Right atrium auricular region (tissue), 2 donors: ENCODE measurements around the gene TMOD4. TPM values are rescaled to one million over a fixed set of nuclear protein-coding genes. Genes with fewer than 3 reads are reported as not detected.

Source experiments
- DNase-seq: peaks from one replicate; pipeline ENCODE4 v3.0.0-alpha.2; 2019; ENCODE audit warnings: low spot score
- H3K27ac ChIP-seq, 2 donors: fragments of 200-600 bp; sonication (generic); 1 replicate in 1 of 2; 2 replicates in 1 of 2; pipeline ENCODE4 v1.5.1; 2016 to 2019
- H3K27me3 ChIP-seq, 2 donors: fragments of 200-600 bp; sonication (generic); one replicate each; pipeline versions ENCODE4 v1.5.1 to v1.6.0; 2017 to 2019
- H3K36me3 ChIP-seq: fragments of 200-600 bp; sonication (generic); one replicate; pipeline ENCODE4 v1.5.1; 2016
- H3K4me1 ChIP-seq, 2 donors: fragments of 200-600 bp; sonication (generic); one replicate each; pipeline versions ENCODE4 v1.5.1 to v1.6.0; 2017 to 2019
- H3K4me3 ChIP-seq, 2 donors: fragments of 200-600 bp; sonication (generic); 1 replicate in 1 of 2; 2 replicates in 1 of 2; pipeline ENCODE4 v1.5.1; 2017 to 2019; ENCODE audit warnings: mild to moderate bottlenecking in 1 of 2, moderate library complexity in 1 of 2
- H3K9me3 ChIP-seq, 2 donors: fragments of 200-600 bp; sonication (generic); one replicate each; pipeline ENCODE4 v1.5.1; 2019
- CTCF ChIP-seq, 2 donors: fragments of 200-600 bp; sonication (generic); IDR thresholded peaks; one replicate each; pipeline ENCODE4 v1.5.1; 2019; ENCODE audit warnings: antibody characterized with exemption in 2 of 2
- total RNA-seq, 2 donors: library from RNA; depleted of rRNA; stranded (reverse); fragments of >200 nt; gene quantifications; one replicate each; pipeline ENCODE4 v1.1.0, GENCODE V29; 2016

Gene TMOD4
- total RNA-seq, 2 donors from 2014 or later = not detected

GRCh38 chr1:151128800-151129199 lies 47.0 kb downstream of the TMOD4 start:
- DNase-seq = no peak
- H3K36me3 ChIP-seq = no peaks in the 10 kb centered on the region
- TF ChIP-seq CTCF (IDR thresholded peaks at IDR 0.05) = no peak

GRCh38 chr1:151124763-151125403 lies 50.9 kb downstream of the TMOD4 start:
- Histone ChIP-seq H3K4me3 (no peak overlapping the region), H3K27ac (no peak overlapping the region), H3K4me1 (no peaks in the 10 kb centered on the region), H3K36me3 (peaks cover 5% of the 10 kb centered on the region), H3K27me3 (no peaks in the 10 kb centered on the region), H3K9me3 (no peaks in the 10 kb centered on the region)
- no peak for TF ChIP-seq CTCF (IDR thresholded peaks at IDR 0.05)
- no peak for DNase-seq

More at GRCh38 chr1:151128800-151129199, 47.0 kb downstream of the TMOD4 start:
- Histone ChIP-seq H3K27me3 (no peaks in the 10 kb centered on the region), H3K4me3 (no peak overlapping the region), H3K9me3 (no peaks in the 10 kb centered on the region), H3K27ac (no peak overlapping the region), H3K4me1 (peaks cover 0 to 22% of the 10 kb centered on the region in 2 donors)

Other genes with a start within 250 kb of the TMOD4 start
- gene SETDB1, start 249.6 kb downstream of the TMOD4 start, total RNA-seq = 10 to 100 TPM; 18.6 to 18.9 TPM
- gene CERS2, start 201.1 kb downstream of the TMOD4 start, total RNA-seq = 10 to 100 TPM; 47.9 to 91.4 TPM
- 1 to 10 TPM; 1.6 to 7.7 TPM for gene ANXA9, start 193.7 kb downstream of the TMOD4 start, total RNA-seq
- 10 to 100 TPM; 62.2 to 72.3 TPM for gene MINDY1, start 169.1 kb downstream of the TMOD4 start, total RNA-seq
- gene PRUNE1, start 167.5 kb downstream of the TMOD4 start, total RNA-seq = 10 to 100 TPM; 52.0 to 68.4 TPM
- under 1 TPM; 0.22 to 0.24 TPM for gene BNIPL, start 139.4 kb downstream of the TMOD4 start, total RNA-seq
- gene C1orf56, start 128.2 kb downstream of the TMOD4 start, total RNA-seq = 10 to 100 TPM in 1 of 2 donors, 1 to 10 TPM in 1; 8.8 to 16.2 TPM
- gene CDC42SE1, start 116.4 kb downstream of the TMOD4 start, total RNA-seq = 10 to 100 TPM; 18.2 to 37.5 TPM
- 10 to 100 TPM in 1 of 2 donors, 1 to 10 TPM in 1; 3.5 to 10.9 TPM for gene MLLT11, start 115.6 kb downstream of the TMOD4 start, total RNA-seq
- gene GABPB2, start 105.2 kb downstream of the TMOD4 start, total RNA-seq = 10 to 100 TPM; 18.0 to 19.4 TPM
- gene SEMA6C, start 29.4 kb downstream of the TMOD4 start, total RNA-seq = 10 to 100 TPM; 40.0 to 60.7 TPM
- 1 to 10 TPM in 1 of 2 donors, under 1 TPM in 1; 0.56 to 4.8 TPM for gene TNFAIP8L2, start 19.3 kb downstream of the TMOD4 start, total RNA-seq
- 10 to 100 TPM; 14.6 to 16.1 TPM for gene LYSMD1, start 10.1 kb downstream of the TMOD4 start, total RNA-seq
- 10 to 100 TPM; 14.4 to 14.7 TPM for gene SCNM1, start 9.8 kb downstream of the TMOD4 start, total RNA-seq
- 10 to 100 TPM; 23.4 to 32.1 TPM for gene VPS72, start 14.2 kb upstream of the TMOD4 start, total RNA-seq
- 10 to 100 TPM; 35.6 to 41.8 TPM for gene PIP5K1A, start 22.6 kb upstream of the TMOD4 start, total RNA-seq
- gene PSMD4, start 78.8 kb upstream of the TMOD4 start, total RNA-seq = 100 to 1,000 TPM; 109 to 157 TPM
- 10 to 100 TPM; 12.9 to 26.3 TPM for gene ZNF687, start 106.3 kb upstream of the TMOD4 start, total RNA-seq
- gene PI4KB, start 151.4 kb upstream of the TMOD4 start, total RNA-seq = 10 to 100 TPM; 46.5 to 61.8 TPM
- 10 to 100 TPM; 17.9 to 20.2 TPM for gene RFX5, start 171.3 kb upstream of the TMOD4 start, total RNA-seq
- gene SELENBP1, start 196.7 kb upstream of the TMOD4 start, total RNA-seq = 10 to 100 TPM; 41.7 to 43.6 TPM
- 100 to 1,000 TPM; 179 to 204 TPM for gene PSMB4, start 223.6 kb upstream of the TMOD4 start, total RNA-seq